ENCODE results near the gene CTBP2.

- TF ChIP-seq CTCF (IDR thresholded peaks at IDR 0.05) = no peak
- no peak for TF ChIP-seq POLR2A (IDR thresholded peaks at IDR 0.05)
Measured at GRCh38 chr10:125204400-125204799, 44.0 kb upstream of the CTBP2 start.

Measured in right lobe of liver (tissue), 4 donors.